Esophagus squamous epithelium (tissue), 4 donors: ENCODE data around the gene SESN3.

Experiments used
- CTCF ChIP-seq, 6 experiments: fragments of 450-650 bp in 4 of 6; fragments of 200-600 bp in 2 of 6; sonication (generic) in 2 of 6; IDR thresholded peaks; one replicate each; pipeline ENCODE4 v1.5.1; 2016 to 2019; ENCODE audit warnings: antibody characterized with exemption in 6 of 6, mild to moderate bottlenecking in 4 of 6, moderate library complexity in 4 of 6
- POLR2A ChIP-seq, 4 donors: fragments of 450-650 bp; IDR thresholded peaks; one replicate each; pipeline ENCODE4 v1.6.1; 2017; ENCODE audit warnings: antibody characterized with exemption in 4 of 4, mild to moderate bottlenecking in 4 of 4, moderate library complexity in 3 of 4

DNA sequence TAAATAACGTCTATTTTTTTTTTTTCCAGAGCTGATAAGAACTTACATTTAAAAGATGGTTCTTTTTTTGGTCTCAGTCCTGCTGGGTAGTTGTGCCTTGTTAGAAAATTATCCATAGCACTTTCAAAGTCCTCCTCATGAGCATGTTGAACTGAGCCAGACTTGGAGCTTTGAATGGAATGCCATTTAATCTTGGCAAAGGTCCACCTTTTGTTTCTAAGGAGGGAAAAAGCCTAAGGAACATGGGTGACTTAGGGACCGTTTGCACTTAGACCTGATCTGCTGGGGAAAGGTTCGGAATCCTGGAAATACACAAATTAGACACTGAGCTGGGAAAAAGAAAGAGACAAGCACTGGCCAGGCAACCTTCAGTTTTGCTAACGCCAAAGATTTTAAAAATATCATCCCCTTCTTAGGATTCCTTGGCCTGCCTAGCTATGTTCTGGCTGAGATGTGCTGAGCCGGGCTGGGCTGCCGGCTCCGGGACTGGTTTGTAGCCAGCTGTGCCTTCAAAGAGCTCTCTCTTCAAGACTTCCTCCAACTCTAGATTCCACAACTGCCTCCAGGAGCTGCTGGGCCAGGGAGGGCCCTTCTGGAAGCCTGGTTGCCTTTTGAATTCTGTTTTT lies 74.0 kb downstream of the SESN3 start:
- no peak for TF ChIP-seq POLR2A (IDR thresholded peaks at IDR 0.05)
- no peak for TF ChIP-seq CTCF (IDR thresholded peaks at IDR 0.05)
